Activated T-cell treated with anti-CD3 and anti-CD28 coated beads, Interleukin-2, amount 50 U/mL, for 24 hours (primary cell): ENCODE data around the gene BAHD1.

Source experiments
- DNase-seq: peaks from one replicate; pipeline ENCODE4 v3.0.0-alpha.2; 2020
- H3K27ac Mint-ChIP-seq: 2 replicates; pipeline ENCODE4 v1.8.0; 2020; ENCODE audit warnings: mild to moderate bottlenecking, mixed read lengths
- H3K27me3 Mint-ChIP-seq: 2 replicates; pipeline ENCODE4 v1.8.0; 2020; ENCODE audit warnings: mixed read lengths
- H3K36me3 Mint-ChIP-seq: 2 replicates; pipeline ENCODE4 v1.8.0; 2020; ENCODE audit warnings: low read depth, mixed read lengths
- H3K4me1 Mint-ChIP-seq: 2 replicates; pipeline ENCODE4 v1.8.0; 2020; ENCODE audit warnings: low read depth, mixed read lengths
- H3K4me3 Mint-ChIP-seq: 2 replicates; pipeline ENCODE4 v1.8.0; 2020; ENCODE audit warnings: mild to moderate bottlenecking, moderate library complexity, mixed read lengths
- H3K9me3 Mint-ChIP-seq: 2 replicates; pipeline ENCODE4 v1.8.0; 2020; ENCODE audit warnings: mixed read lengths

Gene BAHD1

DNA sequence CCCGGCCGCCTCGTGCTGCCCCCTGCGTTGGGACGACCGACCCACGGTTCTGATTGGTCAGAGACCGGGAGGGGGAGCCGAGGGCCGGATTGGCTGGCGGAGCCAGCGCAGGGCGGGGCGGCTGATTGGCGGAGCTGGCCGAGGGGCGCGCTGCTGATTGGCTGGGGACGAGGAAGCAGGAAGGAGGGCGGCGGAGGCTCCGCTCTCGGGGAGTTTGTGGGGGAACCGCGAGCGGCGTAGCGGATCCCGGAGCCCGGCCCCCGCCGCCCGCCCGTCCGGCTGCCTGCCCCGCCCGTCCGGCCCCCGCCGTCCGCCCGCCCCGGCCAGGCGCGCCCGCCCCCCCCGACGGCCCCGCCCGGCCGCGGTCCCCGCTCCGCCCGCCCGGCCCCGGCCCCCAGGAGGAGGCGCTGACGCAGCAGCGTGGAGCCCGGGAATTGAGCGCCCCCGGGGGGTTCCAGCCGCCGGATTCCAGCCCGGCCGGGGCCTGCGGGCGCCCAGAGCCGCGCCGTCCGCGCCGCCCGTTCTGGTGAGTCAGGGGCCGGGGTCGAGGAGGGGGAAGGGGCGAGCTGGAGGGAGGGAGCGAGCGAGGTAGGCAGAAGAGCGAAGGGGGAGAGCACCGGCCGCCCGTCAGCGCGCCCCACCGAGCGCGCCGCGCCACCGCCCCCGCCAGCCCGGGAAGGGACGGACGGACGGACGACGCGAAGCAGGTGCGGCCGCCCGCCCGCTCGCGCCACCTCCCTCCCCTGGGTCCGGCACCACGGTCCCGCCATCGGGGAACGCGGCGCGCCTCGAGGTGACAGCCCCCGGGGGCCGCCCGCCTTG, at the start of gene BAHD1:
BAHD1 (plus strand) TSS at position 211 of the 822 bp plus-strand sequence. CDS start 17,512 bp downstream, outside the sequence.
- Mint-ChIP-seq H3K4me1 (peaks cover 61% of the 10 kb centered on the region), H3K27me3 (peaks cover 38% of the 10 kb centered on the region), H3K4me3 (peak within 1 kb of the TSS; percentile 89), H3K27ac (peak within 1 kb of the TSS; percentile 89), H3K36me3 (peaks cover 2% of the 10 kb centered on the region), H3K9me3 (no peaks in the 10 kb centered on the region)
- peak; percentile 96 for DNase-seq

DNA sequence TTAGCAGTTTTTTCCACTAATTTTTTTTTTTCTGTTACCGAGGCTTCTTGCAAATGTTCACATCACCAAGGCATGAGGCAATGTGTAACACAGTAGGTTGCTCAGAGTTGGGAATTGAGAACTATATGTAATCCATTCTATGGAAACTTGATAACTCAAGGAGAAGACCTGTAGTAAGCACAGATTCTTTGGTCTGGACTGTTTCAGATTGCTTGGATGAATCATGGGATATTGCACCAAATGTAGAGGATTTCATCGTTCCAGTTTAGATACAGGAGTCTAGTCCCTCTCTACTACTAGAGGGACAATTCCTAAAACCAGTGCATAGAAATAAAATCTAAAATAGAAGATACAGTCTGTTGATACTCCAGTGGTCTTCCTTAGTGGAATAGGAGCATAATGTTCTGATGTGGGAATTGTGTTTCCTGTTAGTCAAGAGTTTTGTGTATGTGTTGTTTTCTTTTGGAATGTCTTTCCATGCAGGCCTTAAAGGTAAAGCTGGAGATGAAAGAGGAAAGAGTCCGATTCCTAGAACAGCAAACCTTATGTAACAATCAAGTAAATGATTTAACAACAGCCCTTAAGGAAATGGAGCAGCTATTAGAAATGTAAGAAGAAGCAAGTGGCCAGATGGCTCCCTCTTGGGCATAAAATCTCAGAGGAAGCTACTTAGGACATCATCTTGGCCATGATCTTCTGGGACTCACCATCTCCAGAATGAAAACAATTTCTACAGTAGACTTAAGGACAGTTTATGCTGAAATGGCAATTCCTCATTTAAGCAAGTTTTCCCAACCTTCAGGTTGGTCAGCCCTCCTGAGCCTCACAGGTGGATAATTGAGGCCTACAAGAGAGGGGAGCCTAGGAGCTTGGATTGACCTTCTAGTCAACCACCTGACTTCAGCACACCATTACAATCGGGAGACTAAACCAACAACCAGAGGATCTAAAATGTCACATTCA, 47.5 kb upstream of the BAHD1 start:
- no peak for DNase-seq
- no peaks in the 10 kb centered on the region for H3K27me3 Mint-ChIP-seq
- peak overlapping the region; percentile 2 for H3K27ac Mint-ChIP-seq
- H3K4me3 Mint-ChIP-seq, result no peak overlapping the region
- peaks cover 62% of the 10 kb centered on the region for H3K36me3 Mint-ChIP-seq
- no peaks in the 10 kb centered on the region for H3K9me3 Mint-ChIP-seq
- peaks cover 8% of the 10 kb centered on the region for H3K4me1 Mint-ChIP-seq

DNA sequence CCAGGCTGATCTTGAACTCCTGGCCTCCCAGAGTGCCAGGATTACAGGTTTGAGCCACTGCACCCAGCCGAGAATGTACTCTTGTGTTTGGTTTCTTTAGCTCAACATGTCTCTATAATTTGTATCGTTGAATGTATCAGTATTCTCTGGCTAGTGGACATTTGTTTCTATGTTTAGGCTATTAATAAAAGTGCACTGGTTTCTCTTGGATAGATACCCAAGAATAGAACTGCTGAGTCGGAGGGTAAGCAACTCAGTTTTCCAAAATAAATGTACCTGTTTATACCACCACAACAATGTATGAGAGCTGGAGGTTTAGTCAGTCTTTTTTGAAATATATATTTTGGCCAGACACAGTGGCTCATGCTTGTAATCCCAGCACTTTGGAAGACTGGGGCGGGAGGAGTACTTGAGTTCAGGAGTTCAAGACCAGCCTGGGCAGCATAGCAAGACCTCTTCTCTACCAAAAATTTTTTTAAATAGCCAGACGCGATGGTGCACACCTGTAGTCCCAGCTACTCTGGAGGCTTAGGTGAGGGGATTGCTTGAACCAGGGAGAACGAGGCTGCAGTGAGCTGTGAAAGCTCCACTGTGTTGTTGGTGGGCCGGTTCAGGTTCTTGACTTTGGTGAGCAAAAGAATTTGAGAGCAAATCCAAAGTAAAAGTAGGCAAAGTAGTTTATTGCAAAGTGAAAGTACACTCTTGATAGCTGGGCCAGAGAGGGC, 42.9 kb upstream of the BAHD1 start:
- H3K27me3 Mint-ChIP-seq, result no peaks in the 10 kb centered on the region
- H3K4me3 Mint-ChIP-seq, result peak overlapping the region; percentile 1
- peak overlapping the region; percentile 31 for H3K27ac Mint-ChIP-seq
- no peaks in the 10 kb centered on the region for H3K9me3 Mint-ChIP-seq
- peaks cover 23% of the 10 kb centered on the region for H3K4me1 Mint-ChIP-seq
- H3K36me3 Mint-ChIP-seq, result peaks cover 20% of the 10 kb centered on the region
- DNase-seq, result no peak

DNA sequence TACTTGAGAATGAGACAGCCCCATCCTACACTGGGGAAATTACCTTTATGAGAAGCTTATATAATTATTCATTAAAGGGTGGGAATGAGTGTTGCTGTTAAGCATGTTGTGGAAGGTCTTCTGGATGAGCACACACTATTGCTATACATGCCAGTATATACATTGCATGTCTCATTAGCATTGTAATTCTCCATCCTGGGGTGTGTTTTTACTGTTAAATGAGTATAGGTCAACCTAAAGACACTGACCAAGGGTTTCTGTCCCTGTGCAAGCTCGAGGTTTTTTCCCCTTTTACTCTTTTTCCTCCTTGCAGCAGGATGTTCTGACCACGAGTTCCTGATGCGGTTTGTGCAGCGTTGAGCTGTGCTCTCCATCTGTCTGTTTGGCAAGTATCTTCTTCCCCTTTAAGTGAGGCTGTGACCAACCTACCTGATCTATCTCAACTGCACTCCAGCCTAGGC, 42.3 kb upstream of the BAHD1 start:
- peak overlapping the region; percentile 57 for H3K27ac Mint-ChIP-seq
- H3K27me3 Mint-ChIP-seq, result no peaks in the 10 kb centered on the region
- no peak for DNase-seq
- H3K4me1 Mint-ChIP-seq, result peaks cover 25% of the 10 kb centered on the region
- no peaks in the 10 kb centered on the region for H3K9me3 Mint-ChIP-seq
- H3K36me3 Mint-ChIP-seq, result peaks cover 14% of the 10 kb centered on the region
- H3K4me3 Mint-ChIP-seq, result peak overlapping the region; percentile 1

DNA sequence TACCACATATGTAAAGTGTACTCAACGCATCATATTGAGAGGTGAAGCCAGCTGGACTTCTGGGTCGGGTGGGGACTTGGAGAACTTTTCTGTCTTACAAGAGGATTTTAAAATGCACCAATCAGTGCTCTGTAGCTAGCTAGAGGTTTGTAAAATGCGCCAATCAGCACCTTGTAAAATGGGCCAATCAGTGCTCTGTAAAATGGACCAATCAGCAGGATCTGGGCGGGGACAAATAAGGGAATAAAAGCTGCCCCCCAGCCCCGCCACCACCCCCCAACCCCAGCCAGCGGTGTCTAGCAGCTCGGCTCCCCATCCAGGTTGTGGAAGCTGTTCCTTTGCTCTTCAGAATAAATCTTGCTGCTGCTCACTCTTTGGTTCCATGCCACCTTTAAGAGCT, 41.4 kb upstream of the BAHD1 start:
- Mint-ChIP-seq H3K4me3 (no peak overlapping the region), H3K9me3 (no peaks in the 10 kb centered on the region), H3K36me3 (peaks cover 11% of the 10 kb centered on the region), H3K27ac (no peak overlapping the region), H3K4me1 (peaks cover 30% of the 10 kb centered on the region), H3K27me3 (no peaks in the 10 kb centered on the region)
- DNase-seq, result no peak

DNA sequence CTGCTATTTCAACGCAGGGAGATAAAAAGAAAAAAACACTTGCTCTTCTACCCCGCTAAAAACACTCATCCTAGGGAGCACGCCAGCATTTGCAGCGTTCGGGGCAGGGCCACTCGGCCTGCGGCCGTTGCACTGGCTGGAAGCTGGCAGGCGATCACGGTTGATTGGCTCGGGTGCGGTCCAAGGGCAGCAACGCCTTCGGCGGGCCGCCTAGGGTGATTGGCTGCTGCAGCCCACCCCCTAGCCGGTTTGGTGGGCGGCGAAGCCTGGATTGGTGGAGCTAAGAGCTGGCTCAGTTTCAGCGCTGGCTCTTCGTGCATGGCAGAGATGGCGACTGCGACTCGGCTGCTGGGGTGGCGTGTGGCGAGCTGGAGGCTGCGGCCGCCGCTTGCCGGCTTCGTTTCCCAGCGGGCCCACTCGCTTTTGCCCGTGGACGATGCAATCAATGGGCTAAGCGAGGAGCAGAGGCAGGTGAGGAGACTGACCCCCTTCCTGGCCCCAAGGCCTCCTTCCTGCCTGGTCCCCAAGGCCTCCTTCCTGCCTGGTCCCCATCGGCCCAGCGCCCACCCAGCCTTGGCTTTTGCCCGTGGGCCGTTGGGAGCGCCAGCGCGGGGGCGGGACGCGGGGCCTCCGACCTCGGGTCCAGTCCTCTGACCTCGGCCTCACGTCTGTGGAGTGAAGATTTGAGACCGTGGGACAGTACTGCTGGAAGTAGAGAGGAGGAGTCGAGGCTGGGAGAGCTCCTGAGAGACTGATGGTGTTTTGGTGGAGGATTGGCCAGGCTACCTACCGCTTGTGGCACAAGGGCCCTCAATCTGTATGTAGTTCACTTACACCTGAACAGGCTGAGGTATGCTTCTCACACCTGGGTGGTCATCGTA, 35.0 kb upstream of the BAHD1 start, which contains the start of gene IVD:
IVD (plus strand) TSS at position 295 of the 881 bp plus-strand sequence; CDS start at position 328, 33 bp downstream.
- peak; percentile 93 for DNase-seq
- Mint-ChIP-seq H3K4me3 (peak within 1 kb of the TSS; percentile 91), H3K4me1 (peaks cover 56% of the 10 kb centered on the region), H3K27me3 (no peaks in the 10 kb centered on the region), H3K27ac (peak within 1 kb of the TSS; percentile 89), H3K9me3 (no peaks in the 10 kb centered on the region), H3K36me3 (peaks cover 48% of the 10 kb centered on the region)

DNA sequence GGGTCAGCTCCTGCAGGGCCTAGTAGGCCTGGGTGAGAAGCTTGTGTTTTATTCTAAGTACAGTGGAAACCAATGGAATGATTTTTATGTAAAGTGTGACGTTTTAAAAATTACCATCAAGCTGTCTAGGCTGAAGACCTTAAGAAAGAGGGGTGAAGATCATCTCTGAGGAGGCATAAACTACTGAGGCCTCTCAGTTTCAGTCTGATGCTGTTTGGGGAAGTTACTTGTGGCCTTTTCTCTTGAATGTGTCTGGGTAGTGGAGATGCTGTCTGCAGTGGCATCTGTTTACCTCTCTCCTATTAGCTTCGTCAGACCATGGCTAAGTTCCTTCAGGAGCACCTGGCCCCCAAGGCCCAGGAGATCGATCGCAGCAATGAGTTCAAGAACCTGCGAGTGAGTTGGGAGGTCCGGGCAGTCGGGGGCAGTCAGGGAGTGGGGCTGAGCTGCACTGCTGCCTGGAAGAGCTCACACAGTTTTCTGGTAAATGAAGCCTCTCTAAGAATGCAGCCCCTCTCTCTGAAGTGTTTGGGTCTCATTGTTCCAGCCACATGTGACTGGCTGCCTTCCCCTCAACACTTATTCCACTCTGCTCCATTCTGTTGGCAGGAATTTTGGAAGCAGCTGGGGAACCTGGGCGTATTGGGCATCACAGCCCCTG, 33.3 kb upstream of the BAHD1 start:
- Mint-ChIP-seq H3K4me1 (peaks cover 58% of the 10 kb centered on the region), H3K9me3 (no peaks in the 10 kb centered on the region)

DNA sequence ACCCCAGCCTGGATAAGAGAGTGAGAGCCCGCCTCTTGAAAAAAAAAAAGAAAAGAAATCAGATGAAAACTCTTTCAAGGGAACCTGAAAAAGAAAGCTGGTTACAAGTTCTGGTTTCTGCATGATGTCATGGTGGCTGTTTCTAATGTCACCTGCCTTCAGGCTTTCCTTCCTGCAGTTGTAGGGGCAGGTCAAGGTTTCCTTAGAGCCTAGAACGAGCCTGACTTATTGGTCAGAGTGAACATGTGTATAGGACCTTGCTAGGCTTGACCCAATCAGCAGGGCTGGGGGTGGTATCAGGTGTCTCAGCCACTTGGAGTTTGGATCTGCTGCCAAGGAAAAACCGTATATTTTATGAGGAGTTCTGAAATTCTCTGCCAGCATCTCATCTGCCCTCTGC, 31.4 kb upstream of the BAHD1 start:
- DNase-seq, result no peak
- no peaks in the 10 kb centered on the region for H3K27me3 Mint-ChIP-seq
- peaks cover 78% of the 10 kb centered on the region for H3K36me3 Mint-ChIP-seq
- no peak overlapping the region for H3K4me3 Mint-ChIP-seq
- peak overlapping the region; percentile 11 for H3K27ac Mint-ChIP-seq
- no peaks in the 10 kb centered on the region for H3K9me3 Mint-ChIP-seq
- peaks cover 50% of the 10 kb centered on the region for H3K4me1 Mint-ChIP-seq

More for the DNA sequence above, 33.3 kb upstream of the BAHD1 start:
- Mint-ChIP-seq H3K36me3 (peaks cover 65% of the 10 kb centered on the region), H3K27ac (peak overlapping the region; percentile 84), H3K27me3 (no peaks in the 10 kb centered on the region), H3K4me3 (peak overlapping the region; percentile 91)
- DNase-seq, result no peak

GRCh38 chr15:40410476-40410875, 30.3 kb upstream of the BAHD1 start:
- Mint-ChIP-seq H3K27ac (peak overlapping the region; percentile 37), H3K27me3 (no peaks in the 10 kb centered on the region), H3K9me3 (no peaks in the 10 kb centered on the region), H3K36me3 (peaks cover 89% of the 10 kb centered on the region), H3K4me1 (peaks cover 41% of the 10 kb centered on the region), H3K4me3 (no peak overlapping the region)
- DNase-seq, result no peak

GRCh38 chr15:40412095-40412759, 28.5 kb upstream of the BAHD1 start:
- Mint-ChIP-seq H3K4me3 (no peak overlapping the region), H3K36me3 (peaks cover 89% of the 10 kb centered on the region), H3K27ac (peak overlapping the region; percentile 8), H3K4me1 (peaks cover 28% of the 10 kb centered on the region), H3K9me3 (no peaks in the 10 kb centered on the region), H3K27me3 (no peaks in the 10 kb centered on the region)
- no peak for DNase-seq

DNA sequence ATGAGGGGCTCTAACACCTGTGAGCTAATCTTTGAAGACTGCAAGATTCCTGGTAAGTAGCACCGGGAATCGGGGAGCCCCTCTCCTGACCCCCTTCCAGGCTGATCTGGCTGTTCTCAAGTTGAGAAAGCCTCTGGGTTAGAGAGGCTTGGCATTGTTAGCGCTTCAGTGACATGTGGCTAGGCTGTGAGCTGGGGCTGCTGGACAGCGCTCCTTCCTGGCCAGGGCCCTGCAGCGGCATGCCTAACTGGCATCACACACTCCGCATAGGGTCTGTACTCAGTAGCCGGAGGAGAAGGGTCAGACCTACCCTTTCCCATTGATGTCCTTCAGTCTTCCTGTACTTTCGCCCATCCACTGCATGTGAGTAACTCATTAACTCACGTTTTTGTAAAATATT, 27.7 kb upstream of the BAHD1 start:
- H3K27me3 Mint-ChIP-seq, result no peaks in the 10 kb centered on the region
- H3K4me1 Mint-ChIP-seq, result peaks cover 20% of the 10 kb centered on the region
- H3K36me3 Mint-ChIP-seq, result peaks cover 88% of the 10 kb centered on the region

DNA sequence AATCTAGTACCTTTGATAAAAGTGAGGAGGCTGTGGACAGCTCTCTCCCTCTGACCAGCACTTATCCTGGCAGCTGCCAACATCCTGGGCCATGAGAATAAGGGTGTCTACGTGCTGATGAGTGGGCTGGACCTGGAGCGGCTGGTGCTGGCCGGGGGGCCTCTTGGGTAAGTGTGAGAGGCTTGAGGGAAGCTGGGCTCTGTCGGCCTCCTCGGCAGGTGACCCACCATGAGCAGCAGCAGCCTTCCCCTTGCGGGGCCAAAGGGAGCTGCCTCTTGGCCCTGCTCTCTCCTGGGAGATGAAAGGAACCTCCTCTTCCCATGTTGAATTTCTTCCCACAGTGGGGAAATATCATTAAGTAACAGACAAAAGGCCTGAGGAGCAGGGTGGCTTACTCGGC, 25.9 kb upstream of the BAHD1 start:
- H3K4me1 Mint-ChIP-seq, result peaks cover 4% of the 10 kb centered on the region
- H3K27me3 Mint-ChIP-seq, result no peaks in the 10 kb centered on the region
- H3K4me3 Mint-ChIP-seq, result no peak overlapping the region
- no peak for DNase-seq
- H3K36me3 Mint-ChIP-seq, result peaks cover 79% of the 10 kb centered on the region
- no peak overlapping the region for H3K27ac Mint-ChIP-seq
- no peaks in the 10 kb centered on the region for H3K9me3 Mint-ChIP-seq

More for the DNA sequence above, 27.7 kb upstream of the BAHD1 start:
- H3K9me3 Mint-ChIP-seq, result no peaks in the 10 kb centered on the region
- no peak for DNase-seq
- no peak overlapping the region for H3K4me3 Mint-ChIP-seq
- no peak overlapping the region for H3K27ac Mint-ChIP-seq
